Stimulated activated CD8-positive, alpha-beta memory T cell treated with anti-CD3 and anti-CD28 coated beads, Interleukin-4, amount 100 ng/mL, for 4 hours (primary cell): ENCODE data around the gene FHIT.
"Not testable (repeated sequence)": the region's sequence is repeated elsewhere in the genome, so short reads cannot be mapped to it uniquely, and the experiment has no call there.

Source experiments
- DNase-seq, 2 donors: peaks; one replicate each; pipeline ENCODE4 v3.0.0-alpha.2; 2020; ENCODE audit warnings: low read depth in 2 of 2, low spot score in 1 of 2

The FHIT gene

GRCh38 chr3:60585918-60586317, 665.3 kb downstream of the FHIT start:
- DNase-seq = no peak

- DNase-seq = no peak
These were observed 667.0 kb downstream of the FHIT start for GRCh38 chr3:60584250-60584649.

- no peak for DNase-seq
These were observed 669.0 kb downstream of the FHIT start for GRCh38 chr3:60582288-60582687.

- DNase-seq = no peak
These were observed 670.4 kb downstream of the FHIT start for GRCh38 chr3:60580809-60581208.

GRCh38 chr3:60579734-60580133, 671.5 kb downstream of the FHIT start:
- no peak for DNase-seq

- no peak for DNase-seq
These were observed 672.3 kb downstream of the FHIT start for GRCh38 chr3:60578936-60579335.

GRCh38 chr3:60577601-60578000, 673.7 kb downstream of the FHIT start:
- DNase-seq = no peak

- DNase-seq = no peak
These were observed 675.5 kb downstream of the FHIT start for GRCh38 chr3:60575718-60576272.

GRCh38 chr3:60574046-60574769, 677.0 kb downstream of the FHIT start:
- DNase-seq = no peak

- no peak for DNase-seq
These were observed 677.8 kb downstream of the FHIT start for GRCh38 chr3:60573494-60573893.

- DNase-seq = no peak
These were observed 679.7 kb downstream of the FHIT start for GRCh38 chr3:60571511-60571910.

- DNase-seq = no peak
These were observed 694.1 kb downstream of the FHIT start for GRCh38 chr3:60557122-60557521.

- DNase-seq = no peak
These were observed 695.4 kb downstream of the FHIT start for GRCh38 chr3:60555686-60556354.

- DNase-seq = no peak
These were observed 698.1 kb downstream of the FHIT start for GRCh38 chr3:60553144-60553543.

GRCh38 chr3:60552581-60552980, 698.7 kb downstream of the FHIT start:
- DNase-seq = no peak

- no peak for DNase-seq
These were observed 699.6 kb downstream of the FHIT start for GRCh38 chr3:60551455-60552209.

- no peak for DNase-seq
These were observed 701.4 kb downstream of the FHIT start for GRCh38 chr3:60549863-60550262.

- DNase-seq = no peak
These were observed 708.3 kb downstream of the FHIT start for GRCh38 chr3:60542995-60543394.

GRCh38 chr3:60539394-60539793, 711.9 kb downstream of the FHIT start:
- not testable (repeated sequence) for DNase-seq

GRCh38 chr3:60536420-60536819, 714.8 kb downstream of the FHIT start:
- DNase-seq = no peak

GRCh38 chr3:60531759-60532158, 719.5 kb downstream of the FHIT start:
- no peak for DNase-seq

- no peak for DNase-seq
These were observed 722.6 kb downstream of the FHIT start for GRCh38 chr3:60528651-60529050.
